ENCODE data around the gene IL1RAP.

DNA sequence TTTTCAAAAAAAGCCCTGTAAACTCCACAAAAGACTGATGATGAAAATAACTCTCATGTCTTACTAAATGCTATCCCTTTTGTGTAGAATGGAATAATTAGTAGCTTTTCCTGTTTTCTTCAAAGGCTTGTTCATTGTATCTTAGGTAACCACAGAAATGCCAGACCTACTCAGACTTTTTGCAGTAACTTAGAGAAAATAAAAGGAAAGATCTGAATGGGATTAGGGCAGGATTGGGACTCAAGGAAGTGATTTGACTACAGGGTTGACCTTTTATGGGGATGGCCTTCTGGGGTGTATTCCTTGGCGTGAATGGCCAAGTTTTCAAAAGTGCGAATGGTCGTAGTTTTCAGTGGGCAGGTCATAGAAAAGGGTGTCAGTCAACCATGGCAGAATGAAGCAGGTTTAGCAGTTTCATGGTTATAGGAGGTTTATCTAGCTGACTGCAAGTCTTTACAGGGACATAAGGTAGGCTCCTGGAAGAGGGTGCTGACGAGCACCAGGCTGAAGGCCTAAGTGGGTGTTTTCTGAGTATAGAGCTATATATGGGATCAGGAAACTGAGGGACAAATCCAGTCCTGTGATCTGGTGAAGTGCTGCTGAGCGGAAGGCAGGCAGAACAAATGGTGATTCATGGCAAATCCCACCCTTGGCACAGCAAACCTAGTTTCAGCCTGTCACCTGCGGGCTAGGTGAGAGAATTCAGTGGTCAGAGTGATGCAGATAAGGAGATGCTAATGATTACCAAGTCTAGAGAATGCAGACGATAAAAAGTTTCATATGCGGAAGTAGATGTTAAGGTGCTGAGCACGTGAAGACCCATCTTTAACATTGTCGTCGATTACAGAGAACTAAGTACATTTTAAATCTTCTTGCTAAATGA is 46.4 kb downstream of the IL1RAP start:
- TF ChIP-seq CSDC2 (CRISPR knock-in tag; IDR thresholded peaks at IDR 0.05) = no peak
- TF ChIP-seq ZFP30 (CRISPR knock-in tag; IDR thresholded peaks at IDR 0.05) = no peak
- TF ChIP-seq, protein P1, sequence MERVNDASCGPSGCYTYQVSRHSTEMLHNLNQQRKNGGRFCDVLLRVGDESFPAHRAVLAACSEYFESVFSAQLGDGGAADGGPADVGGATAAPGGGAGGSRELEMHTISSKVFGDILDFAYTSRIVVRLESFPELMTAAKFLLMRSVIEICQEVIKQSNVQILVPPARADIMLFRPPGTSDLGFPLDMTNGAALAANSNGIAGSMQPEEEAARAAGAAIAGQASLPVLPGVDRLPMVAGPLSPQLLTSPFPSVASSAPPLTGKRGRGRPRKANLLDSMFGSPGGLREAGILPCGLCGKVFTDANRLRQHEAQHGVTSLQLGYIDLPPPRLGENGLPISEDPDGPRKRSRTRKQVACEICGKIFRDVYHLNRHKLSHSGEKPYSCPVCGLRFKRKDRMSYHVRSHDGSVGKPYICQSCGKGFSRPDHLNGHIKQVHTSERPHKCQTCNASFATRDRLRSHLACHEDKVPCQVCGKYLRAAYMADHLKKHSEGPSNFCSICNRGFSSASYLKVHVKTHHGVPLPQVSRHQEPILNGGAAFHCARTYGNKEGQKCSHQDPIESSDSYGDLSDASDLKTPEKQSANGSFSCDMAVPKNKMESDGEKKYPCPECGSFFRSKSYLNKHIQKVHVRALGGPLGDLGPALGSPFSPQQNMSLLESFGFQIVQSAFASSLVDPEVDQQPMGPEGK (CRISPR knock-in tag; IDR thresholded peaks at IDR 0.05; ENCODE audit: borderline replicate concordance) = no peak
- no peak for TF ChIP-seq RARB (CRISPR knock-in tag; IDR thresholded peaks at IDR 0.05)
- TF ChIP-seq, protein P2, sequence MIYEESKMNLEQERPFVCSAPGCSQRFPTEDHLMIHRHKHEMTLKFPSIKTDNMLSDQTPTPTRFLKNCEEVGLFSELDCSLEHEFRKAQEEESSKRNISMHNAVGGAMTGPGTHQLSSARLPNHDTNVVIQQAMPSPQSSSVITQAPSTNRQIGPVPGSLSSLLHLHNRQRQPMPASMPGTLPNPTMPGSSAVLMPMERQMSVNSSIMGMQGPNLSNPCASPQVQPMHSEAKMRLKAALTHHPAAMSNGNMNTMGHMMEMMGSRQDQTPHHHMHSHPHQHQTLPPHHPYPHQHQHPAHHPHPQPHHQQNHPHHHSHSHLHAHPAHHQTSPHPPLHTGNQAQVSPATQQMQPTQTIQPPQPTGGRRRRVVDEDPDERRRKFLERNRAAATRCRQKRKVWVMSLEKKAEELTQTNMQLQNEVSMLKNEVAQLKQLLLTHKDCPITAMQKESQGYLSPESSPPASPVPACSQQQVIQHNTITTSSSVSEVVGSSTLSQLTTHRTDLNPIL (CRISPR knock-in tag; IDR thresholded peaks at IDR 0.05; ENCODE audit: low read depth) = no peak
- TF ChIP-seq TOX (CRISPR knock-in tag; IDR thresholded peaks at IDR 0.05; ENCODE audit: borderline replicate concordance) = no peak
- no peak for TF ChIP-seq ZNF70 (CRISPR knock-in tag; IDR thresholded peaks at IDR 0.05)
- no peak for TF ChIP-seq ZNF565 (CRISPR knock-in tag; conservative IDR thresholded peaks at IDR 0.05; ENCODE audit: low read depth)
- TF ChIP-seq SNAI2 (CRISPR knock-in tag; IDR thresholded peaks at IDR 0.05) = no peak

All from SK-N-SH treated with all-trans-retinoic acid at 6 μM for 48 hours (cell line).